Measurements from ENCODE around the gene TRIM68.

DNA sequence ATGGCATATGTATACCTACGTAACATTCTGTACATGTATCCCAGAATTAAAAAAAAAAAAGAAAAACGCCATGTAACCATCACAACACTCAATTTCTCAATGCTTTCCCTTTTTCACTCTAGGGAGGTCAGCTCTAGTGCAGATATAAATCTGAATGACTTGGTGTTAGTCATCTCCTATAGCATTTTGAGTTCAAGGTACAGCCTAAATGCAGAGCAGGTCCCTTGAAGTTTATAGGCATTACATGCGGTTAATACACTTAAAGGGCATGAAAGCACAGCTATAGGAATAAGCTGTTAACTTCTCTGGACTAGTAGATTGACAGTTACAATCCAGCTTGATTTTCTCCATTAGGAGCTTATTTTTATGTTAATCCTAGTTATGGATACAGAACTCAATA, 42.7 kb downstream of the TRIM68 start:
- TF ChIP-seq, protein P1, sequence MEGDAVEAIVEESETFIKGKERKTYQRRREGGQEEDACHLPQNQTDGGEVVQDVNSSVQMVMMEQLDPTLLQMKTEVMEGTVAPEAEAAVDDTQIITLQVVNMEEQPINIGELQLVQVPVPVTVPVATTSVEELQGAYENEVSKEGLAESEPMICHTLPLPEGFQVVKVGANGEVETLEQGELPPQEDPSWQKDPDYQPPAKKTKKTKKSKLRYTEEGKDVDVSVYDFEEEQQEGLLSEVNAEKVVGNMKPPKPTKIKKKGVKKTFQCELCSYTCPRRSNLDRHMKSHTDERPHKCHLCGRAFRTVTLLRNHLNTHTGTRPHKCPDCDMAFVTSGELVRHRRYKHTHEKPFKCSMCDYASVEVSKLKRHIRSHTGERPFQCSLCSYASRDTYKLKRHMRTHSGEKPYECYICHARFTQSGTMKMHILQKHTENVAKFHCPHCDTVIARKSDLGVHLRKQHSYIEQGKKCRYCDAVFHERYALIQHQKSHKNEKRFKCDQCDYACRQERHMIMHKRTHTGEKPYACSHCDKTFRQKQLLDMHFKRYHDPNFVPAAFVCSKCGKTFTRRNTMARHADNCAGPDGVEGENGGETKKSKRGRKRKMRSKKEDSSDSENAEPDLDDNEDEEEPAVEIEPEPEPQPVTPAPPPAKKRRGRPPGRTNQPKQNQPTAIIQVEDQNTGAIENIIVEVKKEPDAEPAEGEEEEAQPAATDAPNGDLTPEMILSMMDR (IDR thresholded peaks at IDR 0.05; ENCODE audit: poor library complexity), result no peak
- TF ChIP-seq EZH2 (IDR thresholded peaks at IDR 0.05; ENCODE audit: borderline replicate concordance) (no peak), EZH2phosphoT487 (IDR thresholded peaks at IDR 0.05; ENCODE audit: low read depth, severe bottlenecking, unreplicated experiment) (no peak)

All from hepatocyte (in vitro differentiated cells).